GM19324 (cell line): ENCODE results near the gene ATF7IP.

Experiments used
- ATAC-seq: cut with Tn5 transposase; IDR thresholded peaks from one replicate; pipeline ENCODE4 v1.9.1; 2021; ENCODE audit warnings: mild to moderate bottlenecking, moderate library complexity; ENCODE audit not compliant: unreplicated experiment, low FRiP score

ATF7IP gene

GRCh38 chr12:14548609-14549008 lies 183.1 kb downstream of the ATF7IP start:
- no peak for ATAC-seq
